HG03103 (cell line): ENCODE measurements around the gene MAPKAP1.

ENCODE experiments used
- ATAC-seq: cut with Tn5 transposase; IDR thresholded peaks from one replicate; pipeline ENCODE4 v1.9.1; 2021; ENCODE audit warnings: low read depth; ENCODE audit not compliant: unreplicated experiment

Gene MAPKAP1

GRCh38 chr9:125495172-125496119 is 211.6 kb downstream of the MAPKAP1 start:
- ATAC-seq, result no peak

- ATAC-seq, result no peak
These were observed 212.4 kb downstream of the MAPKAP1 start for GRCh38 chr9:125494653-125494915.

- ATAC-seq, result no peak
These were observed 212.9 kb downstream of the MAPKAP1 start for GRCh38 chr9:125493881-125494652.

GRCh38 chr9:125493384-125493783 is 213.6 kb downstream of the MAPKAP1 start:
- ATAC-seq, result no peak

- no peak for ATAC-seq
These were observed 214.3 kb downstream of the MAPKAP1 start for GRCh38 chr9:125492719-125493118.

GRCh38 chr9:125487842-125488241 is 219.2 kb downstream of the MAPKAP1 start:
- ATAC-seq, result no peak

GRCh38 chr9:125486576-125486975 is 220.4 kb downstream of the MAPKAP1 start:
- no peak for ATAC-seq

- no peak for ATAC-seq
These were observed 220.9 kb downstream of the MAPKAP1 start for GRCh38 chr9:125486152-125486508.

- ATAC-seq, result no peak
These were observed 221.4 kb downstream of the MAPKAP1 start for GRCh38 chr9:125485471-125486151.

- ATAC-seq, result no peak
These were observed 222.4 kb downstream of the MAPKAP1 start for GRCh38 chr9:125484350-125485282.

GRCh38 chr9:125483697-125484096 is 223.3 kb downstream of the MAPKAP1 start:
- ATAC-seq, result no peak

GRCh38 chr9:125479846-125480615 is 227.0 kb downstream of the MAPKAP1 start:
- no peak for ATAC-seq

- ATAC-seq, result no peak
These were observed 229.9 kb downstream of the MAPKAP1 start for GRCh38 chr9:125477089-125477544.

- no peak for ATAC-seq
These were observed 230.4 kb downstream of the MAPKAP1 start for GRCh38 chr9:125476645-125477044.

GRCh38 chr9:125475385-125475784 is 231.6 kb downstream of the MAPKAP1 start:
- no peak for ATAC-seq

GRCh38 chr9:125472926-125473701 is 233.9 kb downstream of the MAPKAP1 start:
- no peak for ATAC-seq

GRCh38 chr9:125472562-125472925 is 234.5 kb downstream of the MAPKAP1 start:
- ATAC-seq, result no peak

GRCh38 chr9:125470767-125471580 is 236.0 kb downstream of the MAPKAP1 start:
- ATAC-seq, result no peak
